GM23338 (cell line): ENCODE results near the gene ZC3H8. TPM values are rescaled to one million over a fixed set of nuclear protein-coding genes. Genes with fewer than 3 reads are reported as not detected.

Experiments used
- ATAC-seq: fragments of 200-7000 bp; cut with Tn5 transposase; 3 replicates; pipeline ENCODE4 v1.9.1; 2020
- DNase-seq: peaks from one replicate; pipeline ENCODE4 v3.0.0-alpha.2; 2015; ENCODE audit warnings: low spot score
- H2AFZ ChIP-seq: fragments of 200-600 bp; sonication (generic); 2 replicates; pipeline ENCODE4 v1.8.0; 2016; ENCODE audit warnings: antibody characterized with exemption, mild to moderate bottlenecking, moderate library complexity
- H3F3A ChIP-seq: fragments of 200-600 bp; sonication (generic); replicated peaks from 2 replicates; pipeline ENCODE4 v1.8.0; 2017; ENCODE audit warnings: antibody characterized with exemption, mixed run types, low read depth
- H3K27ac ChIP-seq: fragments of 200-600 bp; sonication (generic); 2 replicates; pipeline ENCODE4 v1.6.1; 2016; ENCODE audit warnings: low read depth
- H3K27me3 ChIP-seq: fragments of 200-600 bp; sonication (generic); 2 replicates; pipeline ENCODE4 v1.8.0; 2016; ENCODE audit warnings: mild to moderate bottlenecking, mixed run types, moderate library complexity; ENCODE audit not compliant: insufficient read depth
- H3K36me3 ChIP-seq: fragments of 200-600 bp; sonication (generic); 2 replicates; pipeline ENCODE4 v1.8.0; 2016; ENCODE audit warnings: mild to moderate bottlenecking; ENCODE audit not compliant: insufficient read depth
- H3K4me1 ChIP-seq: fragments of 200-600 bp; sonication (generic); 2 replicates; pipeline ENCODE4 v1.8.0; 2016; ENCODE audit warnings: mild to moderate bottlenecking, moderate library complexity; ENCODE audit not compliant: insufficient read depth
- H3K4me2 ChIP-seq: fragments of 200-600 bp; sonication (generic); 2 replicates; pipeline ENCODE4 v1.7.1; 2017; ENCODE audit warnings: mixed run types
- H3K4me3 ChIP-seq: fragments of 200-600 bp; sonication (generic); 2 replicates; pipeline ENCODE4 v1.6.1; 2016; ENCODE audit warnings: mixed run types
- H3K79me2 ChIP-seq: fragments of 200-600 bp; sonication (generic); replicated peaks from 2 replicates; pipeline ENCODE4 v1.8.0; 2017; ENCODE audit warnings: mild to moderate bottlenecking; ENCODE audit not compliant: insufficient read depth
- H3K9me2 ChIP-seq: fragments of 200-600 bp; sonication (generic); 2 replicates; pipeline ENCODE4 v1.8.0; 2017; ENCODE audit not compliant: insufficient read depth
- H4K20me1 ChIP-seq: fragments of 200-600 bp; sonication (generic); replicated peaks from 2 replicates; pipeline ENCODE4 v1.8.0; 2017; ENCODE audit warnings: mild to moderate bottlenecking; ENCODE audit not compliant: insufficient read depth
- H3K27ac Mint-ChIP-seq: 2 replicates; pipeline ENCODE4 v1.8.0; 2020; ENCODE audit warnings: inconsistent platforms, mild to moderate bottlenecking, moderate library complexity, mixed read lengths
- H3K27me3 Mint-ChIP-seq: 3 replicates; pipeline ENCODE4 v1.8.0; 2022; ENCODE audit warnings: low read depth, mild to moderate bottlenecking, moderate library complexity, mixed read lengths, inconsistent platforms; ENCODE audit not compliant: insufficient read depth, poor library complexity
- H3K36me3 Mint-ChIP-seq: 3 replicates; pipeline ENCODE4 v1.8.0; 2021; ENCODE audit warnings: low read depth, mild to moderate bottlenecking, inconsistent platforms, moderate library complexity, mixed read lengths
- H3K4me1 Mint-ChIP-seq: 3 replicates; pipeline ENCODE4 v1.8.0; 2020; ENCODE audit warnings: mild to moderate bottlenecking, inconsistent platforms, mixed read lengths
- H3K4me3 Mint-ChIP-seq: 3 replicates; pipeline ENCODE4 v1.8.0; 2021; ENCODE audit warnings: moderate library complexity, mild to moderate bottlenecking, inconsistent platforms, mixed read lengths
- H3K9me3 Mint-ChIP-seq: 3 replicates; pipeline ENCODE4 v1.8.0; 2020; ENCODE audit warnings: moderate library complexity, mild to moderate bottlenecking, inconsistent platforms, mixed read lengths
- CREB1 ChIP-seq: fragments of 250-450 bp; sonication (Bioruptor Pico); IDR thresholded peaks from 2 replicates; pipeline ENCODE4 v1.5.0; 2020; ENCODE audit warnings: low read depth, mild to moderate bottlenecking, moderate library complexity
- EZH2 ChIP-seq: fragments of 200-600 bp; sonication (generic); IDR thresholded peaks from one replicate; pipeline ENCODE4 v1.8.0; 2017; ENCODE audit warnings: antibody characterized with exemption, mild to moderate bottlenecking, low read depth; ENCODE audit not compliant: unreplicated experiment
- EZH2phosphoT487 ChIP-seq: fragments of 200-600 bp; sonication (generic); IDR thresholded peaks from one replicate; pipeline ENCODE4 v1.8.1; 2018; ENCODE audit warnings: antibody characterized with exemption; ENCODE audit not compliant: unreplicated experiment
- JUNB ChIP-seq: IDR thresholded peaks from one replicate; pipeline ENCODE4 v1.6.1; 2016; ENCODE audit warnings: antibody characterized with exemption; ENCODE audit not compliant: unreplicated experiment
- NANOG ChIP-seq: IDR thresholded peaks from 2 replicates; pipeline ENCODE4 v1.6.1; 2016; ENCODE audit warnings: antibody characterized with exemption, borderline replicate concordance
- POLR2AphosphoS5 ChIP-seq: IDR thresholded peaks from 2 replicates; pipeline ENCODE4 v1.6.1; 2016; ENCODE audit warnings: antibody characterized with exemption, low read depth
- STAT1 ChIP-seq: IDR thresholded peaks from one replicate; pipeline ENCODE4 v1.6.1; 2016; ENCODE audit warnings: antibody characterized with exemption; ENCODE audit not compliant: unreplicated experiment
- ZNF114 ChIP-seq: fragments of 250-450 bp; sonication (Bioruptor Pico); IDR thresholded peaks from 2 replicates; pipeline ENCODE4 v1.5.0; 2020; ENCODE audit warnings: mild to moderate bottlenecking, moderate library complexity
- ZNF331 ChIP-seq: fragments of 250-450 bp; sonication (Bioruptor Pico); IDR thresholded peaks from 2 replicates; pipeline ENCODE4 v1.5.0; 2020; ENCODE audit warnings: low read depth, mild to moderate bottlenecking, moderate library complexity
- polyA plus RNA-seq: library from polyadenylated mRNA; unstranded; fragments of >200 nt; fragmentation: Nextera tagmentation; extraction: Ambion mirVana; gene quantifications from 2 replicates; pipeline ENCODE4 v1.2.1, GENCODE V29; 2016
- total RNA-seq: library from RNA; depleted of rRNA; stranded (reverse); fragments of >200 nt; shearing (Covaris generic); gene quantifications from 2 replicates; pipeline ENCODE4 v1.2.3, GENCODE V29; 2014
- TF ChIP-seq, protein P1 (sequence below): IDR thresholded peaks from one replicate; pipeline ENCODE4 v1.6.1; 2018; ENCODE audit warnings: antibody characterized with exemption; ENCODE audit not compliant: unreplicated experiment
- TF ChIP-seq, protein P2 (sequence below), 2 experiments: fragments of 200-600 bp in 1 of 2; sonication (generic) in 1 of 2; conservative IDR thresholded peaks; 2 replicates each; pipeline versions ENCODE4 v1.5.1 to v1.6.1; 2016 to 2017; ENCODE audit warnings: antibody characterized with exemption in 2 of 2, low read depth in 2 of 2, mild to moderate bottlenecking in 2 of 2, moderate library complexity in 1 of 2
- TF ChIP-seq, protein P3 (sequence below): IDR thresholded peaks from 2 replicates; pipeline ENCODE4 v1.6.1; 2016; ENCODE audit warnings: antibody characterized with exemption
- TF ChIP-seq, protein P4 (sequence below): fragments of 250-450 bp; sonication (Bioruptor Pico); IDR thresholded peaks from 2 replicates; pipeline ENCODE4 v1.5.0; 2020; ENCODE audit warnings: mild to moderate bottlenecking, moderate library complexity

Gene ZC3H8
- total and polyA plus RNA-seq, 2 experiments from 2014 or later, result 13.3 to 42.8 TPM

DNA sequence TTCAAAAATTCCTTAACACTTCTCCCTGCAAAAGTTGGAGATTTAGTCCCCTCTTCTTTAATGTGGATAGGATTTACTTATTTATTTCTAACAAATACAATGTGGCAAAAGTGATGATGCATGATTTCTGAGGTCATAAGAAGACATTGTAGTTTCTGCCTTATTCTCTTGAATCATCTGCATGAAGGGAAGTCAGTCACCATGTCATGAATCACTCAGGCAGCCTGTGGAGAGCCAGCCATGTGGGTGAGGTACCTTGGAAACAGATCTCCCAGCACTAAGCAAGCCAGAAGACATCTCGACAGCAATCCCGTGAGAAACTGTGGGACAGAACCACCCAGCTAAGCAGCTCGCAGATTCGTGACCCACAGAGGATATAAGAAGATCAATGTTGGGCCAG lies 2.7 kb upstream of the ZC3H8 start:
- ATAC-seq, result no peak
- H3K27me3 Mint-ChIP-seq, result no peaks in the 10 kb centered on the region
- H3K9me2 ChIP-seq, result 0 out of 2 replicates have a peak, but pooled peaks cover 9% of the 10 kb centered on the region
- no peak for DNase-seq
- peaks cover 6% of the 10 kb centered on the region; the same call in 2 of the 3 replicates for H3K9me3 Mint-ChIP-seq
- H3K36me3 Mint-ChIP-seq, result peaks cover 1% of the 10 kb centered on the region; the same call in 1 of the 3 replicates
- H3K4me1 Mint-ChIP-seq, result peaks cover 16% of the 10 kb centered on the region
- peaks cover 2% of the 10 kb centered on the region; the same call in 1 of the 2 replicates for H3K79me2 ChIP-seq
- H3K4me1 ChIP-seq, result peaks cover 19% of the 10 kb centered on the region
- no peaks in the 10 kb centered on the region for H3F3A ChIP-seq
- no peak overlapping the region for H3K4me3 ChIP-seq
- H3K27ac ChIP-seq, result no peak overlapping the region
- no peak overlapping the region for H3K4me3 Mint-ChIP-seq
- H3K4me2 ChIP-seq, result no peak overlapping the region
- H3K27me3 ChIP-seq, result no peaks in the 10 kb centered on the region
- no peak overlapping the region for H3K27ac Mint-ChIP-seq
- TF ChIP-seq EZH2phosphoT487 (no peak), JUNB (no peak), ZNF331 (no peak), ZNF114 (no peak), CREB1 (CRISPR knock-in tag) (no peak), STAT1 (no peak), POLR2AphosphoS5 (no peak), NANOG (no peak), EZH2 (no peak)
- TF ChIP-seq, protein P1, sequence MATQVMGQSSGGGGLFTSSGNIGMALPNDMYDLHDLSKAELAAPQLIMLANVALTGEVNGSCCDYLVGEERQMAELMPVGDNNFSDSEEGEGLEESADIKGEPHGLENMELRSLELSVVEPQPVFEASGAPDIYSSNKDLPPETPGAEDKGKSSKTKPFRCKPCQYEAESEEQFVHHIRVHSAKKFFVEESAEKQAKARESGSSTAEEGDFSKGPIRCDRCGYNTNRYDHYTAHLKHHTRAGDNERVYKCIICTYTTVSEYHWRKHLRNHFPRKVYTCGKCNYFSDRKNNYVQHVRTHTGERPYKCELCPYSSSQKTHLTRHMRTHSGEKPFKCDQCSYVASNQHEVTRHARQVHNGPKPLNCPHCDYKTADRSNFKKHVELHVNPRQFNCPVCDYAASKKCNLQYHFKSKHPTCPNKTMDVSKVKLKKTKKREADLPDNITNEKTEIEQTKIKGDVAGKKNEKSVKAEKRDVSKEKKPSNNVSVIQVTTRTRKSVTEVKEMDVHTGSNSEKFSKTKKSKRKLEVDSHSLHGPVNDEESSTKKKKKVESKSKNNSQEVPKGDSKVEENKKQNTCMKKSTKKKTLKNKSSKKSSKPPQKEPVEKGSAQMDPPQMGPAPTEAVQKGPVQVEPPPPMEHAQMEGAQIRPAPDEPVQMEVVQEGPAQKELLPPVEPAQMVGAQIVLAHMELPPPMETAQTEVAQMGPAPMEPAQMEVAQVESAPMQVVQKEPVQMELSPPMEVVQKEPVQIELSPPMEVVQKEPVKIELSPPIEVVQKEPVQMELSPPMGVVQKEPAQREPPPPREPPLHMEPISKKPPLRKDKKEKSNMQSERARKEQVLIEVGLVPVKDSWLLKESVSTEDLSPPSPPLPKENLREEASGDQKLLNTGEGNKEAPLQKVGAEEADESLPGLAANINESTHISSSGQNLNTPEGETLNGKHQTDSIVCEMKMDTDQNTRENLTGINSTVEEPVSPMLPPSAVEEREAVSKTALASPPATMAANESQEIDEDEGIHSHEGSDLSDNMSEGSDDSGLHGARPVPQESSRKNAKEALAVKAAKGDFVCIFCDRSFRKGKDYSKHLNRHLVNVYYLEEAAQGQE, result no peak
- TF ChIP-seq, protein P2, sequence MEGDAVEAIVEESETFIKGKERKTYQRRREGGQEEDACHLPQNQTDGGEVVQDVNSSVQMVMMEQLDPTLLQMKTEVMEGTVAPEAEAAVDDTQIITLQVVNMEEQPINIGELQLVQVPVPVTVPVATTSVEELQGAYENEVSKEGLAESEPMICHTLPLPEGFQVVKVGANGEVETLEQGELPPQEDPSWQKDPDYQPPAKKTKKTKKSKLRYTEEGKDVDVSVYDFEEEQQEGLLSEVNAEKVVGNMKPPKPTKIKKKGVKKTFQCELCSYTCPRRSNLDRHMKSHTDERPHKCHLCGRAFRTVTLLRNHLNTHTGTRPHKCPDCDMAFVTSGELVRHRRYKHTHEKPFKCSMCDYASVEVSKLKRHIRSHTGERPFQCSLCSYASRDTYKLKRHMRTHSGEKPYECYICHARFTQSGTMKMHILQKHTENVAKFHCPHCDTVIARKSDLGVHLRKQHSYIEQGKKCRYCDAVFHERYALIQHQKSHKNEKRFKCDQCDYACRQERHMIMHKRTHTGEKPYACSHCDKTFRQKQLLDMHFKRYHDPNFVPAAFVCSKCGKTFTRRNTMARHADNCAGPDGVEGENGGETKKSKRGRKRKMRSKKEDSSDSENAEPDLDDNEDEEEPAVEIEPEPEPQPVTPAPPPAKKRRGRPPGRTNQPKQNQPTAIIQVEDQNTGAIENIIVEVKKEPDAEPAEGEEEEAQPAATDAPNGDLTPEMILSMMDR (conservative IDR thresholded peaks at IDR 0.05; ENCODE audit: low read depth in 2 of 2), result no peak
- TF ChIP-seq, protein P3, sequence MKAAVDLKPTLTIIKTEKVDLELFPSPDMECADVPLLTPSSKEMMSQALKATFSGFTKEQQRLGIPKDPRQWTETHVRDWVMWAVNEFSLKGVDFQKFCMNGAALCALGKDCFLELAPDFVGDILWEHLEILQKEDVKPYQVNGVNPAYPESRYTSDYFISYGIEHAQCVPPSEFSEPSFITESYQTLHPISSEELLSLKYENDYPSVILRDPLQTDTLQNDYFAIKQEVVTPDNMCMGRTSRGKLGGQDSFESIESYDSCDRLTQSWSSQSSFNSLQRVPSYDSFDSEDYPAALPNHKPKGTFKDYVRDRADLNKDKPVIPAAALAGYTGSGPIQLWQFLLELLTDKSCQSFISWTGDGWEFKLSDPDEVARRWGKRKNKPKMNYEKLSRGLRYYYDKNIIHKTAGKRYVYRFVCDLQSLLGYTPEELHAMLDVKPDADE, result no peak
- TF ChIP-seq, protein P4, sequence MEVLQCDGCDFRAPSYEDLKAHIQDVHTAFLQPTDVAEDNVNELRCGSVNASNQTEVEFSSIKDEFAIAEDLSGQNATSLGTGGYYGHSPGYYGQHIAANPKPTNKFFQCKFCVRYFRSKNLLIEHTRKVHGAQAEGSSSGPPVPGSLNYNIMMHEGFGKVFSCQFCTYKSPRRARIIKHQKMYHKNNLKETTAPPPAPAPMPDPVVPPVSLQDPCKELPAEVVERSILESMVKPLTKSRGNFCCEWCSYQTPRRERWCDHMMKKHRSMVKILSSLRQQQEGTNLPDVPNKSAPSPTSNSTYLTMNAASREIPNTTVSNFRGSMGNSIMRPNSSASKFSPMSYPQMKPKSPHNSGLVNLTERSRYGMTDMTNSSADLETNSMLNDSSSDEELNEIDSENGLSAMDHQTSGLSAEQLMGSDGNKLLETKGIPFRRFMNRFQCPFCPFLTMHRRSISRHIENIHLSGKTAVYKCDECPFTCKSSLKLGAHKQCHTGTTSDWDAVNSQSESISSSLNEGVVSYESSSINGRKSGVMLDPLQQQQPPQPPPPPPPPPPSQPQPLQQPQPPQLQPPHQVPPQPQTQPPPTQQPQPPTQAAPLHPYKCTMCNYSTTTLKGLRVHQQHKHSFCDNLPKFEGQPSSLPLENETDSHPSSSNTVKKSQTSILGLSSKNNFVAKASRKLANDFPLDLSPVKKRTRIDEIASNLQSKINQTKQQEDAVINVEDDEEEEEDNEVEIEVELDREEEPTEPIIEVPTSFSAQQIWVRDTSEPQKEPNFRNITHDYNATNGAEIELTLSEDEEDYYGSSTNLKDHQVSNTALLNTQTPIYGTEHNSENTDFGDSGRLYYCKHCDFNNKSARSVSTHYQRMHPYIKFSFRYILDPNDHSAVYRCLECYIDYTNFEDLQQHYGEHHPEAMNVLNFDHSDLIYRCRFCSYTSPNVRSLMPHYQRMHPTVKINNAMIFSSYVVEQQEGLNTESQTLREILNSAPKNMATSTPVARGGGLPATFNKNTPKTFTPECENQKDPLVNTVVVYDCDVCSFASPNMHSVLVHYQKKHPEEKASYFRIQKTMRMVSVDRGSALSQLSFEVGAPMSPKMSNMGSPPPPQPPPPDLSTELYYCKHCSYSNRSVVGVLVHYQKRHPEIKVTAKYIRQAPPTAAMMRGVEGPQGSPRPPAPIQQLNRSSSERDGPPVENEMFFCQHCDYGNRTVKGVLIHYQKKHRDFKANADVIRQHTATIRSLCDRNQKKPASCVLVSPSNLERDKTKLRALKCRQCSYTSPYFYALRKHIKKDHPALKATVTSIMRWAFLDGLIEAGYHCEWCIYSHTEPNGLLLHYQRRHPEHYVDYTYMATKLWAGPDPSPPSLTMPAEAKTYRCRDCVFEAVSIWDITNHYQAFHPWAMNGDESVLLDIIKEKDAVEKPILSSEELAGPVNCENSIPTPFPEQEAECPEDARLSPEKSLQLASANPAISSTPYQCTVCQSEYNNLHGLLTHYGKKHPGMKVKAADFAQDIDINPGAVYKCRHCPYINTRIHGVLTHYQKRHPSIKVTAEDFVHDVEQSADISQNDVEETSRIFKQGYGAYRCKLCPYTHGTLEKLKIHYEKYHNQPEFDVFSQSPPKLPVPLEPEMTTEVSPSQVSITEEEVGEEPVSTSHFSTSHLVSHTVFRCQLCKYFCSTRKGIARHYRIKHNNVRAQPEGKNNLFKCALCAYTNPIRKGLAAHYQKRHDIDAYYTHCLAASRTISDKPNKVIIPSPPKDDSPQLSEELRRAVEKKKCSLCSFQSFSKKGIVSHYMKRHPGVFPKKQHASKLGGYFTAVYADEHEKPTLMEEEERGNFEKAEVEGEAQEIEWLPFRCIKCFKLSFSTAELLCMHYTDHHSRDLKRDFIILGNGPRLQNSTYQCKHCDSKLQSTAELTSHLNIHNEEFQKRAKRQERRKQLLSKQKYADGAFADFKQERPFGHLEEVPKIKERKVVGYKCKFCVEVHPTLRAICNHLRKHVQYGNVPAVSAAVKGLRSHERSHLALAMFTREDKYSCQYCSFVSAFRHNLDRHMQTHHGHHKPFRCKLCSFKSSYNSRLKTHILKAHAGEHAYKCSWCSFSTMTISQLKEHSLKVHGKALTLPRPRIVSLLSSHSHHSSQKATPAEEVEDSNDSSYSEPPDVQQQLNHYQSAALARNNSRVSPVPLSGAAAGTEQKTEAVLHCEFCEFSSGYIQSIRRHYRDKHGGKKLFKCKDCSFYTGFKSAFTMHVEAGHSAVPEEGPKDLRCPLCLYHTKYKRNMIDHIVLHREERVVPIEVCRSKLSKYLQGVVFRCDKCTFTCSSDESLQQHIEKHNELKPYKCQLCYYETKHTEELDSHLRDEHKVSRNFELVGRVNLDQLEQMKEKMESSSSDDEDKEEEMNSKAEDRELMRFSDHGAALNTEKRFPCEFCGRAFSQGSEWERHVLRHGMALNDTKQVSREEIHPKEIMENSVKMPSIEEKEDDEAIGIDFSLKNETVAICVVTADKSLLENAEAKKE (CRISPR knock-in tag), result no peak
- H4K20me1 ChIP-seq, result no peaks in the 10 kb centered on the region
- H3K36me3 ChIP-seq, result no peaks in the 10 kb centered on the region
- H2AFZ ChIP-seq, result no peak overlapping the region
